Panc1 (cell line): Measurements from ENCODE around the gene PLCB4.

Experiments
- TF ChIP-seq, protein P1 (sequence below): fragments of 450-650 bp; IDR thresholded peaks from 2 replicates; pipeline ENCODE4 v1.5.1; 2017; ENCODE audit warnings: mild to moderate bottlenecking
- TF ChIP-seq, protein P2 (sequence below), 2 experiments: IDR thresholded peaks; 2 replicates each; pipeline ENCODE4 v1.6.1; 2011 to 2012; ENCODE audit warnings: low read depth in 2 of 2, control low read depth in 1 of 2, low read length in 1 of 2, mild to moderate bottlenecking in 1 of 2, moderate library complexity in 1 of 2; ENCODE audit not compliant: insufficient read depth in 1 of 2

DNA sequence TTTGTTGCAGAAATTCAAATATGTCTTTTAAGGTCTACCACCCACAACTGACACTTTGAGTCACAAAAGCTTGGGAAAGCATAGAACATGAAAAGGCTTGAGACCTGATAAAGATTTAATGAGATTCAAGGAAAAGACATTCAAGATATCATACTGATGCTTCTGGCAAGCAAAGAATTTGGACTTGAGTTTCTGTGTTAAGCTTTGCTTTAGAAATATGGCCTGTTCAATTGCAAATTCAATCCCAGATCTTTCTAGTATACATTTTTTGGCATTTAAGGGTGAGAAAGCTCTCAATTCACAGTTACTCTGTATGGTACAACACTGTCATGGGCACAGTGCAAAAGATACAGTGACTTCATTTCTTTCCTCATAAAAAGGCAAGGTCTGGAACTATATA lies 406.6 kb downstream of the PLCB4 start:
- TF ChIP-seq, protein P1, sequence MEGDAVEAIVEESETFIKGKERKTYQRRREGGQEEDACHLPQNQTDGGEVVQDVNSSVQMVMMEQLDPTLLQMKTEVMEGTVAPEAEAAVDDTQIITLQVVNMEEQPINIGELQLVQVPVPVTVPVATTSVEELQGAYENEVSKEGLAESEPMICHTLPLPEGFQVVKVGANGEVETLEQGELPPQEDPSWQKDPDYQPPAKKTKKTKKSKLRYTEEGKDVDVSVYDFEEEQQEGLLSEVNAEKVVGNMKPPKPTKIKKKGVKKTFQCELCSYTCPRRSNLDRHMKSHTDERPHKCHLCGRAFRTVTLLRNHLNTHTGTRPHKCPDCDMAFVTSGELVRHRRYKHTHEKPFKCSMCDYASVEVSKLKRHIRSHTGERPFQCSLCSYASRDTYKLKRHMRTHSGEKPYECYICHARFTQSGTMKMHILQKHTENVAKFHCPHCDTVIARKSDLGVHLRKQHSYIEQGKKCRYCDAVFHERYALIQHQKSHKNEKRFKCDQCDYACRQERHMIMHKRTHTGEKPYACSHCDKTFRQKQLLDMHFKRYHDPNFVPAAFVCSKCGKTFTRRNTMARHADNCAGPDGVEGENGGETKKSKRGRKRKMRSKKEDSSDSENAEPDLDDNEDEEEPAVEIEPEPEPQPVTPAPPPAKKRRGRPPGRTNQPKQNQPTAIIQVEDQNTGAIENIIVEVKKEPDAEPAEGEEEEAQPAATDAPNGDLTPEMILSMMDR = no peak
- TF ChIP-seq, protein P2, sequence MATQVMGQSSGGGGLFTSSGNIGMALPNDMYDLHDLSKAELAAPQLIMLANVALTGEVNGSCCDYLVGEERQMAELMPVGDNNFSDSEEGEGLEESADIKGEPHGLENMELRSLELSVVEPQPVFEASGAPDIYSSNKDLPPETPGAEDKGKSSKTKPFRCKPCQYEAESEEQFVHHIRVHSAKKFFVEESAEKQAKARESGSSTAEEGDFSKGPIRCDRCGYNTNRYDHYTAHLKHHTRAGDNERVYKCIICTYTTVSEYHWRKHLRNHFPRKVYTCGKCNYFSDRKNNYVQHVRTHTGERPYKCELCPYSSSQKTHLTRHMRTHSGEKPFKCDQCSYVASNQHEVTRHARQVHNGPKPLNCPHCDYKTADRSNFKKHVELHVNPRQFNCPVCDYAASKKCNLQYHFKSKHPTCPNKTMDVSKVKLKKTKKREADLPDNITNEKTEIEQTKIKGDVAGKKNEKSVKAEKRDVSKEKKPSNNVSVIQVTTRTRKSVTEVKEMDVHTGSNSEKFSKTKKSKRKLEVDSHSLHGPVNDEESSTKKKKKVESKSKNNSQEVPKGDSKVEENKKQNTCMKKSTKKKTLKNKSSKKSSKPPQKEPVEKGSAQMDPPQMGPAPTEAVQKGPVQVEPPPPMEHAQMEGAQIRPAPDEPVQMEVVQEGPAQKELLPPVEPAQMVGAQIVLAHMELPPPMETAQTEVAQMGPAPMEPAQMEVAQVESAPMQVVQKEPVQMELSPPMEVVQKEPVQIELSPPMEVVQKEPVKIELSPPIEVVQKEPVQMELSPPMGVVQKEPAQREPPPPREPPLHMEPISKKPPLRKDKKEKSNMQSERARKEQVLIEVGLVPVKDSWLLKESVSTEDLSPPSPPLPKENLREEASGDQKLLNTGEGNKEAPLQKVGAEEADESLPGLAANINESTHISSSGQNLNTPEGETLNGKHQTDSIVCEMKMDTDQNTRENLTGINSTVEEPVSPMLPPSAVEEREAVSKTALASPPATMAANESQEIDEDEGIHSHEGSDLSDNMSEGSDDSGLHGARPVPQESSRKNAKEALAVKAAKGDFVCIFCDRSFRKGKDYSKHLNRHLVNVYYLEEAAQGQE (IDR thresholded peaks at IDR 0.05; ENCODE audit: insufficient read depth in 1 of 2, low read depth in 2 of 2, low read length in 1 of 2) = no peak
